SK-N-SH (cell line): ENCODE results near the gene PA2G4. TPM values are rescaled to one million over a fixed set of nuclear protein-coding genes. Genes with fewer than 3 reads are reported as not detected.

Experiments used
- CTCF ChIA-PET: fragments of 300-600, 350-600 bp; formaldehyde crosslinking; extraction: SDS; loops from one replicate; lab custom pipeline; 2021; lab: Yijun Ruan, JAX
- POLR2A ChIA-PET: fragments of 350-600 bp; sonication (Branson Sonifier 250); formaldehyde crosslinking; extraction: SDS; loops from one replicate; lab custom pipeline; 2020; ENCODE audit warnings: antibody characterized with exemption, inconsistent platforms; lab: Yijun Ruan, JAX
- DNase-seq: peaks from one replicate; pipeline ENCODE4 v3.0.0; 2012
- H2AFZ ChIP-seq: fragments of 200-600 bp; sonication (generic); 2 replicates; pipeline ENCODE4 v1.8.1; 2016; ENCODE audit warnings: antibody characterized with exemption, mild to moderate bottlenecking, low read depth
- H3F3A ChIP-seq: fragments of 200-600 bp; sonication (generic); replicated peaks from 2 replicates; pipeline ENCODE3; 2016; ENCODE audit warnings: antibody characterized with exemption, mild to moderate bottlenecking; ENCODE audit not compliant: insufficient read depth
- H3K27ac ChIP-seq, 2 experiments: fragments of 200-500 bp in 1 of 2; fragments of 200-600 bp in 1 of 2; sonication (Bioruptor generic) in 1 of 2; sonication (generic), shearing (Covaris generic) in 1 of 2; 2 replicates each; pipeline versions ENCODE4 v1.5.1 to v1.6.1; 2014 to 2016; ENCODE audit warnings: low read depth in 2 of 2, inconsistent platforms in 1 of 2, low read length in 1 of 2, mild to moderate bottlenecking in 1 of 2, mixed read lengths in 1 of 2
- H3K27me3 ChIP-seq: fragments of 200-600 bp; sonication (generic), shearing (Covaris generic); 2 replicates; pipeline ENCODE4 v1.6.1; 2016; ENCODE audit warnings: mixed run types; ENCODE audit not compliant: insufficient read depth
- H3K36me3 ChIP-seq, 2 experiments: fragments of 200-500 bp in 1 of 2; fragments of 200-600 bp in 1 of 2; sonication (Bioruptor generic) in 1 of 2; sonication (generic) in 1 of 2; replicated peaks in 1 of 2; 2 replicates each; pipeline versions ENCODE3 to v1.5.1; 2014 to 2016; ENCODE audit warnings: low read length in 1 of 2, mild to moderate bottlenecking in 1 of 2; ENCODE audit not compliant: insufficient read depth in 2 of 2, control insufficient read depth in 1 of 2
- H3K4me1 ChIP-seq, 2 experiments: fragments of 200-500 bp in 1 of 2; fragments of 200-600 bp in 1 of 2; sonication (Bioruptor generic) in 1 of 2; sonication (generic), shearing (Covaris generic) in 1 of 2; 2 replicates each; pipeline versions ENCODE4 v1.5.1 to v1.6.1; 2014 to 2016; ENCODE audit warnings: low read depth in 1 of 2, low read length in 1 of 2, mixed run types in 1 of 2; ENCODE audit not compliant: insufficient read depth in 2 of 2, control insufficient read depth in 1 of 2
- H3K4me2 ChIP-seq: fragments of 200-600 bp; sonication (generic), shearing (Covaris generic); 2 replicates; pipeline ENCODE4 v1.6.1; 2017; ENCODE audit warnings: mixed run types
- H3K4me3 ChIP-seq, 2 experiments: fragments of 200-500 bp in 1 of 2; fragments of 200-600 bp in 1 of 2; sonication (Bioruptor generic) in 1 of 2; sonication (generic), shearing (Covaris generic) in 1 of 2; 2 replicates each; pipeline versions ENCODE4 v1.5.1 to v1.8.1; 2014 to 2016; ENCODE audit warnings: low read depth in 2 of 2, inconsistent platforms in 1 of 2, low read length in 1 of 2, mild to moderate bottlenecking in 1 of 2, mixed read lengths in 1 of 2, moderate library complexity in 1 of 2
- H3K79me2 ChIP-seq: fragments of 200-600 bp; sonication (generic); 2 replicates; pipeline ENCODE4 v1.8.1; 2017; ENCODE audit warnings: mild to moderate bottlenecking; ENCODE audit not compliant: insufficient read depth
- H3K9ac ChIP-seq: fragments of 200-600 bp; sonication (generic); 2 replicates; pipeline ENCODE4 v1.6.1; 2017; ENCODE audit warnings: mixed run types
- H3K9me2 ChIP-seq: fragments of 200-600 bp; sonication (generic); 2 replicates; pipeline ENCODE4 v1.6.1; 2017; ENCODE audit warnings: mixed run types
- H3K9me3 ChIP-seq: fragments of 200-600 bp; sonication (generic); 2 replicates; pipeline ENCODE4 v1.6.1; 2017; ENCODE audit warnings: mixed run types, mild to moderate bottlenecking, moderate library complexity
- H4K20me1 ChIP-seq: fragments of 200-600 bp; sonication (generic); 2 replicates; pipeline ENCODE4 v1.6.1; 2017; ENCODE audit warnings: mild to moderate bottlenecking, mixed run types; ENCODE audit not compliant: insufficient read depth
- CHD2 ChIP-seq: fragments of 150-350 bp; IDR thresholded peaks from 2 replicates; pipeline ENCODE4 v1.6.1; 2018; ENCODE audit warnings: low read length; ENCODE audit not compliant: partially characterized antibody
- ELF1 ChIP-seq: IDR thresholded peaks from 2 replicates; pipeline ENCODE4 v1.4.0; 2012
- EZH2phosphoT487 ChIP-seq: fragments of 200-600 bp; sonication (generic); IDR thresholded peaks from 2 replicates; pipeline ENCODE4 v1.6.1; 2017; ENCODE audit warnings: low read depth, mixed run types, mild to moderate bottlenecking, antibody characterized with exemption, moderate library complexity, borderline replicate concordance
- FOXM1 ChIP-seq: IDR thresholded peaks from 2 replicates; pipeline ENCODE4 v1.4.0; 2012; ENCODE audit warnings: low read depth, mild to moderate bottlenecking
- MEF2A ChIP-seq: IDR thresholded peaks from 2 replicates; pipeline ENCODE4 v1.4.0; 2012; ENCODE audit warnings: low read depth, borderline replicate concordance
- NRF1 ChIP-seq: IDR thresholded peaks from 2 replicates; pipeline ENCODE4 v1.6.1; 2012; ENCODE audit warnings: low read depth, mild to moderate bottlenecking, low read length
- POLR2AphosphoS5 ChIP-seq: IDR thresholded peaks from 2 replicates; pipeline ENCODE4 v1.6.1; 2012; ENCODE audit warnings: low read depth, low read length
- RCOR1 ChIP-seq: fragments of 150-350 bp; IDR thresholded peaks from 2 replicates; pipeline ENCODE4 v1.6.1; 2017; ENCODE audit warnings: antibody characterized with exemption, low read length
- RFX5 ChIP-seq: IDR thresholded peaks from 2 replicates; pipeline ENCODE4 v1.6.1; 2012; ENCODE audit warnings: mild to moderate bottlenecking, improper control_type of control experiment, low read length
- SIN3A ChIP-seq: IDR thresholded peaks from 2 replicates; pipeline ENCODE4 v1.6.1; 2012; ENCODE audit warnings: low read depth, mild to moderate bottlenecking, low read length, moderate library complexity, borderline replicate concordance
- TAF1 ChIP-seq: IDR thresholded peaks from 2 replicates; pipeline ENCODE4 v1.6.1; 2012; ENCODE audit warnings: low read depth, mild to moderate bottlenecking, low read length, moderate library complexity, borderline replicate concordance
- TCF12 ChIP-seq: IDR thresholded peaks from 2 replicates; pipeline ENCODE4 v1.4.0; 2012
- TEAD4 ChIP-seq: IDR thresholded peaks from 2 replicates; pipeline ENCODE4 v1.4.0; 2012; ENCODE audit warnings: mild to moderate bottlenecking, borderline replicate concordance; ENCODE audit not compliant: insufficient read depth
- YY1 ChIP-seq: IDR thresholded peaks from 2 replicates; pipeline ENCODE4 v1.4.0; 2012; ENCODE audit warnings: low read depth, mild to moderate bottlenecking
- WGBS: methylation state at CpG from one replicate; pipeline ENCODE4 v1.1.6; 2017; ENCODE audit warnings: low lambda C conversion rate; 5-methylcytosine and 5-hydroxymethylcytosine counted together
- polyA plus RNA-seq, 3 experiments: library from polyadenylated mRNA; depleted of rRNA; stranded (reverse); fragments of >200 nt; gene quantifications; 2 replicates each; pipeline ENCODE4 v1.2.3, GENCODE V29; 2012
- TF ChIP-seq, protein P1 (sequence below): IDR thresholded peaks from 2 replicates; pipeline ENCODE4 v1.4.0; 2012; ENCODE audit warnings: low read depth, borderline replicate concordance
- TF ChIP-seq, protein P2 (sequence below): IDR thresholded peaks from 2 replicates; pipeline ENCODE4 v1.4.0; 2012; ENCODE audit warnings: low read depth, borderline replicate concordance
- TF ChIP-seq, protein P3 (sequence below): IDR thresholded peaks from 2 replicates; pipeline ENCODE4 v1.4.0; 2012; ENCODE audit warnings: low read depth
- TF ChIP-seq, protein P4 (sequence below): fragments of 150-350 bp; IDR thresholded peaks from 2 replicates; pipeline ENCODE4 v1.6.1; 2016; ENCODE audit warnings: mild to moderate bottlenecking, low read depth, low read length
- TF ChIP-seq, protein P5 (sequence below): fragments of 150-350 bp; IDR thresholded peaks from 2 replicates; pipeline ENCODE4 v1.6.1; 2017; ENCODE audit warnings: antibody characterized with exemption, low read length, low read depth, borderline replicate concordance

PA2G4 gene
- polyA plus RNA-seq, 1 of the 3 experiments (the other 2 are of a cell fraction): 207 TPM

DNA sequence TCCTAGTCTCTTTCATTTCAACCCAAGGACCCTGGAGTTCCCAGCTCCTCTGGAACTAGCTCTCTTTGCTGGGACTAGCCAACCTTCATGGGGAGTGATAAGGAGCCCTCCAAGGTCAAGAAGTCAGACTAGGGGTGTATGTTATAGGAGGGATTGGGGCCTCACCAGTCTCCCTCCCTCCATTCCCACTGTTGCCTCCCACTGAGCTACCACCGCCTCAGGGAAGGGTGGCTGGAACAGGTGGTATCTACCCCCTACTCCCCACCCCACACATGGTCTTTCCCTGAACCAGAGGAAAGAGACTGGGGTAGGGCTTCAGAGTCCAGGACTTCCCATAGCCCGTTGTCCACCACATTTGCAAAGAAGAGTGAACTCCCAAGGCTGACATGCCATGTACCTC lies 22.0 kb upstream of the PA2G4 start:
- Histone ChIP-seq H3K36me3 (no peaks in the 10 kb centered on the region), H4K20me1 (no peaks in the 10 kb centered on the region), H3K9me2 (no peaks in the 10 kb centered on the region), H3K4me3 (no peak overlapping the region), H3K4me1 (peaks cover 0 to 6% of the 10 kb centered on the region in 2 experiments; a peak in 1 of 4 replicates), H2AFZ (no peak overlapping the region), H3K9ac (no peak overlapping the region), H3F3A (peaks cover 12% of the 10 kb centered on the region), H3K9me3 (no peaks in the 10 kb centered on the region), H3K27ac (no peak overlapping the region), H3K27me3 (no peaks in the 10 kb centered on the region), H3K79me2 (no peaks in the 10 kb centered on the region), H3K4me2 (no peak overlapping the region)
- no peak for DNase-seq
- ChIA-PET CTCF (no interaction called here), POLR2A (interaction anchor here (1.0 kb wide), 1 partner anchor 22 kb away, joined by 3 read pairs; the partner anchor contains the start of gene PA2G4)
- TF ChIP-seq CHD2 (no peak), SIN3A (no peak), NRF1 (no peak), MEF2A (no peak), TCF12 (no peak), ELF1 (no peak)
- TF ChIP-seq, protein P1, sequence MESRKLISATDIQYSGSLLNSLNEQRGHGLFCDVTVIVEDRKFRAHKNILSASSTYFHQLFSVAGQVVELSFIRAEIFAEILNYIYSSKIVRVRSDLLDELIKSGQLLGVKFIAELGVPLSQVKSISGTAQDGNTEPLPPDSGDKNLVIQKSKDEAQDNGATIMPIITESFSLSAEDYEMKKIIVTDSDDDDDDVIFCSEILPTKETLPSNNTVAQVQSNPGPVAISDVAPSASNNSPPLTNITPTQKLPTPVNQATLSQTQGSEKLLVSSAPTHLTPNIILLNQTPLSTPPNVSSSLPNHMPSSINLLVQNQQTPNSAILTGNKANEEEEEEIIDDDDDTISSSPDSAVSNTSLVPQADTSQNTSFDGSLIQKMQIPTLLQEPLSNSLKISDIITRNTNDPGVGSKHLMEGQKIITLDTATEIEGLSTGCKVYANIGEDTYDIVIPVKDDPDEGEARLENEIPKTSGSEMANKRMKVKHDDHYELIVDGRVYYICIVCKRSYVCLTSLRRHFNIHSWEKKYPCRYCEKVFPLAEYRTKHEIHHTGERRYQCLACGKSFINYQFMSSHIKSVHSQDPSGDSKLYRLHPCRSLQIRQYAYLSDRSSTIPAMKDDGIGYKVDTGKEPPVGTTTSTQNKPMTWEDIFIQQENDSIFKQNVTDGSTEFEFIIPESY: no peak
- TF ChIP-seq, protein P2, sequence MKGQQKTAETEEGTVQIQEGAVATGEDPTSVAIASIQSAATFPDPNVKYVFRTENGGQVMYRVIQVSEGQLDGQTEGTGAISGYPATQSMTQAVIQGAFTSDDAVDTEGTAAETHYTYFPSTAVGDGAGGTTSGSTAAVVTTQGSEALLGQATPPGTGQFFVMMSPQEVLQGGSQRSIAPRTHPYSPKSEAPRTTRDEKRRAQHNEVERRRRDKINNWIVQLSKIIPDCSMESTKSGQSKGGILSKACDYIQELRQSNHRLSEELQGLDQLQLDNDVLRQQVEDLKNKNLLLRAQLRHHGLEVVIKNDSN: no peak
- TF ChIP-seq, protein P3, sequence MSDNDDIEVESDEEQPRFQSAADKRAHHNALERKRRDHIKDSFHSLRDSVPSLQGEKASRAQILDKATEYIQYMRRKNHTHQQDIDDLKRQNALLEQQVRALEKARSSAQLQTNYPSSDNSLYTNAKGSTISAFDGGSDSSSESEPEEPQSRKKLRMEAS: no peak
- TF ChIP-seq, protein P4, sequence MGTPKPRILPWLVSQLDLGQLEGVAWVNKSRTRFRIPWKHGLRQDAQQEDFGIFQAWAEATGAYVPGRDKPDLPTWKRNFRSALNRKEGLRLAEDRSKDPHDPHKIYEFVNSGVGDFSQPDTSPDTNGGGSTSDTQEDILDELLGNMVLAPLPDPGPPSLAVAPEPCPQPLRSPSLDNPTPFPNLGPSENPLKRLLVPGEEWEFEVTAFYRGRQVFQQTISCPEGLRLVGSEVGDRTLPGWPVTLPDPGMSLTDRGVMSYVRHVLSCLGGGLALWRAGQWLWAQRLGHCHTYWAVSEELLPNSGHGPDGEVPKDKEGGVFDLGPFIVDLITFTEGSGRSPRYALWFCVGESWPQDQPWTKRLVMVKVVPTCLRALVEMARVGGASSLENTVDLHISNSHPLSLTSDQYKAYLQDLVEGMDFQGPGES: no peak
- 100% methylated on average over 1 of the region's 2 CpGs for WGBS

DNA sequence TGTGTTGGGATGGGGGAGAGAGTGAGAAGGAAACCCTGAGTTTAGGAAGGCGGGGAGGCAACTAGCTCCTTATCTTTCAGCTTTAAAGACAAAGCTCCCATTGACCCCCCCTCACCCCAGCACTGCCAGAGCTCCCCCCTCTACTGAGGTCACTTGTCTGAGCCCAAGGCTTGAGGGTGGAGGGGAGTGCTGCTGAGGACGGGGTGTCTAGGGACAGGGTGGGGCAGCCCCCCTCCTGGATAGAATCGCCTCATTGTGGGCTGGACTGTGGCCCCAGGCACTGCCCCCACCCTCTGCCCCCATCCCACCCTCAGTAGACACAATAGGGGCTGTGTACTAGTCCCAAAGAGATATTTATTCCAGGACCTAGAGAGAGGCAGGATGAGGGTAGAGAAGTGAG lies 21.4 kb upstream of the PA2G4 start:
- H3K4me1 ChIP-seq: peaks cover 0 to 6% of the 10 kb centered on the region in 2 experiments; a peak in 1 of 4 replicates

More for the DNA sequence above, 21.4 kb upstream of the PA2G4 start:
- no peaks in the 10 kb centered on the region for H3K9me3 ChIP-seq
- POLR2A ChIA-PET: interaction anchor here (1.0 kb wide), 1 partner anchor 21 kb away, joined by 3 read pairs; the partner anchor contains the start of gene PA2G4
- 60% methylated on average over 3 of the region's 3 CpGs for WGBS
- no peak for DNase-seq
- H4K20me1 ChIP-seq: no peaks in the 10 kb centered on the region
- H3K9me2 ChIP-seq: no peaks in the 10 kb centered on the region
- no peak overlapping the region for H3K27ac ChIP-seq
- peaks cover 12% of the 10 kb centered on the region for H3F3A ChIP-seq
- H3K79me2 ChIP-seq: no peaks in the 10 kb centered on the region
- no peak overlapping the region for H3K4me2 ChIP-seq
- CTCF ChIA-PET: no interaction called here
- no peak for TF ChIP-seq SIN3A
- no peak for TF ChIP-seq YY1
- TF ChIP-seq, protein P3: no peak
- TF ChIP-seq TEAD4: no peak
- no peak for TF ChIP-seq RFX5
- no peak for TF ChIP-seq MEF2A
- TF ChIP-seq POLR2AphosphoS5: no peak
- TF ChIP-seq FOXM1: no peak
- TF ChIP-seq, protein P2: no peak
- TF ChIP-seq TAF1: no peak
- TF ChIP-seq EZH2phosphoT487: no peak
- TF ChIP-seq, protein P4: no peak
- TF ChIP-seq, protein P5, sequence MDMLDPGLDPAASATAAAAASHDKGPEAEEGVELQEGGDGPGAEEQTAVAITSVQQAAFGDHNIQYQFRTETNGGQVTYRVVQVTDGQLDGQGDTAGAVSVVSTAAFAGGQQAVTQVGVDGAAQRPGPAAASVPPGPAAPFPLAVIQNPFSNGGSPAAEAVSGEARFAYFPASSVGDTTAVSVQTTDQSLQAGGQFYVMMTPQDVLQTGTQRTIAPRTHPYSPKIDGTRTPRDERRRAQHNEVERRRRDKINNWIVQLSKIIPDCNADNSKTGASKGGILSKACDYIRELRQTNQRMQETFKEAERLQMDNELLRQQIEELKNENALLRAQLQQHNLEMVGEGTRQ: no peak
- no peak for TF ChIP-seq RCOR1
- no peaks in the 10 kb centered on the region for H3K36me3 ChIP-seq
- no peak overlapping the region for H3K9ac ChIP-seq
- no peak overlapping the region for H3K4me3 ChIP-seq
- H2AFZ ChIP-seq: no peak overlapping the region
- no peaks in the 10 kb centered on the region for H3K27me3 ChIP-seq
